ENCODE data around the gene RNF151. TPM values are rescaled to one million over a fixed set of nuclear protein-coding genes. Genes with fewer than 3 reads are reported as not detected.

The RNF151 gene
- total and polyA plus RNA-seq, 11 donors: not detected

DNA sequence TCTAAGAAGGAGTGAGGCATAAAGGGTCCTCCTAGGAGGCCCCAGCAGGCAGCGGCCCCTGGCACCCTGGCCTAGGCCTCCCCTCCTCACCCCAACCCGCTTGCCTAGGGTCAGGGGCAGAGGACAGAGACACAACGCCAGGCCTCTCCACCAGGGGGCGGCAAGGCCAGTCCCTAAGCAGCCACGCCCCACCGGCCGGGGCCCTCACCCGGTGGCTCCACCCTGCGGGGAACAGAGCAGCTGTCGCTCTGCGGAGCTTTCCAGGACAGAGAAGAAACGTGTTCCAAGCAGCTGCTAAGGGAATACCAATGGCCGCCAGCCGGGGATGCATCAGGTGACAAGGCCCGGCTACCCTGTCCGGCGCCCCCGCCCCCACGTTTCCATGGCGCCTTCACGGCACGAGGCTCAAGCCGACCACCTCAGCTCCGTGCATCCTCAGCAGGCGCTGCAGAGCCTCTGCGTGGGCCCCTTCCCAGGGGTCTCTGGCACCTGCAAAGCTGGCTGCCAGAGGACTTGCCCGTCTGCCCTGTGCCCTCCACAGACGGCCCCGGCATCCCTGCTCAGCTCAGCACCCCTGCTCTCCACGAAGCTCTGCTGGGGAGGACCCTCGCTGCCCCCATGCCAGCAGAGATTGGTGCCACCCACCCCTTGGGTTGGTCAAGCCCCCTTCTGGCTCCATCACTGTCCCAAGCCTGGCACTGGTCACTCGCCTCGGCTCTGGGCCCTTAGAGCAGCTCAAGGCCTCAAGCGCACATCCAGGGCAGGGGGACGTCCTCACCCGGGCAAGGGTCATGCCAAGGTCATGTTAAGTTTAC is 37.4 kb downstream of the RNF151 start:
- DNase-seq (peak; percentile 88 to 95 (median 93)), ATAC-seq (peak; percentile 75 to 90 (median 86))
- intact Hi-C loops (cut with DNase I): loop anchor here in 2 of 10 donors (10.0 kb wide), 2 partner anchors 151 to 501 kb away; partner anchors contain the start of gene TRAF7 (in 1 of the 2)
- 27 to 52% (median 30%) methylated on average over 15 to 36 of the region's 36 CpGs for WGBS, 4 donors
- H3K27me3 ChIP-seq: no peaks in the 10 kb centered on the region
- H3K4me3 ChIP-seq: peak overlapping the region in 7 of 12 donors; percentile 5 to 41 (median 25)
- peaks cover 17 to 61% (median 44%) of the 10 kb centered on the region in 12 donors for H3K4me1 ChIP-seq
- TF ChIP-seq, protein P1, sequence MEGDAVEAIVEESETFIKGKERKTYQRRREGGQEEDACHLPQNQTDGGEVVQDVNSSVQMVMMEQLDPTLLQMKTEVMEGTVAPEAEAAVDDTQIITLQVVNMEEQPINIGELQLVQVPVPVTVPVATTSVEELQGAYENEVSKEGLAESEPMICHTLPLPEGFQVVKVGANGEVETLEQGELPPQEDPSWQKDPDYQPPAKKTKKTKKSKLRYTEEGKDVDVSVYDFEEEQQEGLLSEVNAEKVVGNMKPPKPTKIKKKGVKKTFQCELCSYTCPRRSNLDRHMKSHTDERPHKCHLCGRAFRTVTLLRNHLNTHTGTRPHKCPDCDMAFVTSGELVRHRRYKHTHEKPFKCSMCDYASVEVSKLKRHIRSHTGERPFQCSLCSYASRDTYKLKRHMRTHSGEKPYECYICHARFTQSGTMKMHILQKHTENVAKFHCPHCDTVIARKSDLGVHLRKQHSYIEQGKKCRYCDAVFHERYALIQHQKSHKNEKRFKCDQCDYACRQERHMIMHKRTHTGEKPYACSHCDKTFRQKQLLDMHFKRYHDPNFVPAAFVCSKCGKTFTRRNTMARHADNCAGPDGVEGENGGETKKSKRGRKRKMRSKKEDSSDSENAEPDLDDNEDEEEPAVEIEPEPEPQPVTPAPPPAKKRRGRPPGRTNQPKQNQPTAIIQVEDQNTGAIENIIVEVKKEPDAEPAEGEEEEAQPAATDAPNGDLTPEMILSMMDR (IDR thresholded peaks at IDR 0.05): peak; percentile 91 to 98 (median 95)
- TF ChIP-seq POLR2A (IDR thresholded peaks at IDR 0.05): peak in 1 of 2 donors; percentile 11
- H3K36me3 ChIP-seq: peaks cover 0 to 46% (median 40%) of the 10 kb centered on the region in 9 donors
- H3K9me3 ChIP-seq: no peaks in the 10 kb centered on the region
- H3K27ac ChIP-seq: peak overlapping the region in 4 of 12 donors; percentile 2 to 32 (median 7)

DNA sequence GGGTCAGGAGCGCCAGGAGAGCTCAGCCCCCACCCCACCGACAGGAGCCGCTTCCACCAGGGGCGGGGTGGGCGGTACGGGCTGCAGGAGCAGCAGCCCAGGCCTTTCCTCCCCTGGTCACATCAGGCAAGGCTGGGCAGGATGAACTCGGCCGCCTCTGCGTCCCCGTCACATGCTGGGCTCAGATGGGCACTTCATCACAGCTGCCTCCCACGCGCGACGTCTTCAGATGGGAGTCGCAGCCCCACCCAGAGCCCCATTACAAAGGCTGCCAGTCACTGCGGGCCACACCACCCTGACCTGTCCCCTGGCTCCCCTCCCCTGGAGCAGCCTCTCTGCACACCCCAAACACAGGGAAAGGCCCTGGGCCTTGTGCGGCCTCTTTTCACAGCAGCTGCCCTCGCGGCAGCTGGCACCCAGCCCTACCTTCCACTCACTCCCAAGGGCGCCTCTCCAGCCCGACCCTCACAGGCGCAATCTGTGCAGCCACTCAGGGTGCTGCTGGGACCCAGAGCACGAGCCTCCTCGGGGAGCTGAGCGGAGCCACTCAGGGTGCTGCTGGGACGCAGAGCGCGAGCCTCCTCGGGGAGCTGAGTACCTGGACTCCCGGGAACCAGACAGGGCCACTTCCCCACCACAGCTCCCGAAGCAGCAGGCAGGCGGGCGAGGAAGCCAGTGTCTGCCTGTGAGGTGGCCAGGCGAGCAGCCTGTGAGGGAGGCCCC is 38.3 kb downstream of the RNF151 start:
- H3K27ac ChIP-seq: no peak overlapping the region
- ATAC-seq: no peak
- H3K36me3 ChIP-seq: peaks cover 0 to 36% (median 31%) of the 10 kb centered on the region in 9 donors
- no peak for DNase-seq
- WGBS, 4 donors: 72 to 82% (median 76%) methylated on average over 15 to 34 of the region's 34 CpGs
- H3K4me3 ChIP-seq: no peak overlapping the region
- TF ChIP-seq POLR2A (IDR thresholded peaks at IDR 0.05): no peak
- TF ChIP-seq, protein P1 (IDR thresholded peaks at IDR 0.05): no peak
- no peaks in the 10 kb centered on the region for H3K27me3 ChIP-seq
- peaks cover 17 to 65% (median 45%) of the 10 kb centered on the region in 12 donors for H3K4me1 ChIP-seq
- intact Hi-C loops (cut with DNase I): loop anchor here in 2 of 10 donors (10.0 kb wide), 2 partner anchors 150 to 500 kb away; partner anchors contain the start of gene TRAF7 (in 1 of the 2)
- no peaks in the 10 kb centered on the region for H3K9me3 ChIP-seq

DNA sequence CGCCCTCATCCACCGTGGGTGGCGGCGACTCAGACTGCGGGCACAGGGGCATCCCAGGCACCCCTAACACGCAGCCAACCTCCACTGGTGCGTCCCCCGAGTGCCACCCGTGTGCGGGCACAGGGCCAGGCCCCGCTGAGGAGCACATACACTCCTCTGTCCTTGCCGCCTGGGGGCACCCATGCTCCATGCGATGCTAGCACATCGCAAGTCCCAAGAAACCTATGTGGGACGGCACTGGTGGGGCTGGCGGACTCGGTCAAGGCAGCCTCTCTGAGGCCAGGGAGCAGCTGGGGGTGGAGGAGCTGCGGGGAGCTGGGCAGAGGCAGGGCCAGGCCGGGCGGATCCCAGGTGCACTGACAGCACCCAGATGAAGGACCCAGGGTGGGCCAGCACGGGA is 39.0 kb downstream of the RNF151 start:
- no peak for DNase-seq
- Histone ChIP-seq H3K9me3 (no peaks in the 10 kb centered on the region), H3K27ac (no peak overlapping the region), H3K4me3 (no peak overlapping the region), H3K27me3 (no peaks in the 10 kb centered on the region), H3K4me1 (peaks cover 20 to 72% (median 52%) of the 10 kb centered on the region in 12 donors), H3K36me3 (peaks cover 0 to 29% (median 24%) of the 10 kb centered on the region in 9 donors)
- intact Hi-C loops (cut with DNase I): loop anchor here in 2 of 10 donors (10.0 kb wide), 2 partner anchors 149 to 499 kb away; partner anchors contain the start of gene TRAF7 (in 1 of the 2)
- ATAC-seq: no peak
- 60 to 85% (median 81%) methylated on average over 13 to 21 of the region's 21 CpGs for WGBS, 4 donors
- TF ChIP-seq, protein P1 (IDR thresholded peaks at IDR 0.05): no peak
- TF ChIP-seq POLR2A (IDR thresholded peaks at IDR 0.05): no peak

Measured in heart left ventricle (tissue), 16 donors.